ENCODE data around the gene GRIK3. TPM values are rescaled to one million over a fixed set of nuclear protein-coding genes. Genes with fewer than 3 reads are reported as not detected.

GRIK3 gene
- total and polyA plus RNA-seq, 4 donors, result 0.03 to 0.08 (median 0.05) TPM; not detected in 1

DNA sequence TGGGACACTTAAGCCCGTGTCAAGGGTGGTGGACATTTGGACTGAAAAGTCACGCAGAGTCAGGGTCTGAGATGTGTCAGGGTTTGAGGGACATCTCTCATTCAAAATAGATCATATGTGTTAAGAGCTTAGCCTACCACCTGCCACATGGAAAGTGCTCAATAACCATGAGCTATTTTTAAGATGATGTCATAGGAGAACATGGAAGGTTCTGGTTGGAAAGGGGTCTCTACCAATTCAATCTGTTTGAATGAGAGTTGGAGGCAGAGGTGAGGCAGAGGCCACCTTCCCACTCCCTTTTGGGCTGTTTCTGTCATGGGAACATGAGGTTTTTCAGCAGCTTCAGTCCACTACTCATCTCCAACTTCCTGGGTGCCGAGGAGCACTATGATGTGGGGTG lies 239.9 kb downstream of the GRIK3 start:
- no peaks in the 10 kb centered on the region for H3K9me3 ChIP-seq (ENCODE audit: control insufficient read depth in 4 of 4, low read length in 3 of 4)
- no peak overlapping the region for H3K27ac ChIP-seq (ENCODE audit: low read depth in 1 of 2, low read length in 2 of 2)
- peaks cover 0 to 7% (median 0%) of the 10 kb centered on the region in 4 donors for H3K27me3 ChIP-seq (ENCODE audit: control insufficient read depth in 4 of 4, insufficient read depth in 4 of 4, low read length in 3 of 4)
- no peak for DNase-seq (ENCODE audit: low spot score)
- H3K4me1 ChIP-seq (ENCODE audit: control insufficient read depth in 4 of 4, insufficient read depth in 4 of 4, low read length in 3 of 4), result no peaks in the 10 kb centered on the region
- H3K36me3 ChIP-seq (ENCODE audit: control insufficient read depth in 4 of 4, insufficient read depth in 3 of 4, low read depth in 1 of 4, low read length in 3 of 4), result no peaks in the 10 kb centered on the region
- H3K9ac ChIP-seq (ENCODE audit: low read depth in 1 of 2, low read length in 2 of 2), result no peak overlapping the region
- no peak overlapping the region for H3K4me3 ChIP-seq (ENCODE audit: low read depth in 1 of 3, low read length in 3 of 3)
- 82% methylated on average over 3 of the region's 3 CpGs for WGBS
- TF ChIP-seq JUND (IDR thresholded peaks at IDR 0.05), result no peak
- no peak for TF ChIP-seq RXRA (IDR thresholded peaks at IDR 0.05)
- TF ChIP-seq, protein P1, sequence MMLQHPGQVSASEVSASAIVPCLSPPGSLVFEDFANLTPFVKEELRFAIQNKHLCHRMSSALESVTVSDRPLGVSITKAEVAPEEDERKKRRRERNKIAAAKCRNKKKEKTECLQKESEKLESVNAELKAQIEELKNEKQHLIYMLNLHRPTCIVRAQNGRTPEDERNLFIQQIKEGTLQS (IDR thresholded peaks at IDR 0.05), result no peak
- TF ChIP-seq, protein P2, sequence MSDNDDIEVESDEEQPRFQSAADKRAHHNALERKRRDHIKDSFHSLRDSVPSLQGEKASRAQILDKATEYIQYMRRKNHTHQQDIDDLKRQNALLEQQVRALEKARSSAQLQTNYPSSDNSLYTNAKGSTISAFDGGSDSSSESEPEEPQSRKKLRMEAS (IDR thresholded peaks at IDR 0.05), result no peak
- TF ChIP-seq, protein P3, sequence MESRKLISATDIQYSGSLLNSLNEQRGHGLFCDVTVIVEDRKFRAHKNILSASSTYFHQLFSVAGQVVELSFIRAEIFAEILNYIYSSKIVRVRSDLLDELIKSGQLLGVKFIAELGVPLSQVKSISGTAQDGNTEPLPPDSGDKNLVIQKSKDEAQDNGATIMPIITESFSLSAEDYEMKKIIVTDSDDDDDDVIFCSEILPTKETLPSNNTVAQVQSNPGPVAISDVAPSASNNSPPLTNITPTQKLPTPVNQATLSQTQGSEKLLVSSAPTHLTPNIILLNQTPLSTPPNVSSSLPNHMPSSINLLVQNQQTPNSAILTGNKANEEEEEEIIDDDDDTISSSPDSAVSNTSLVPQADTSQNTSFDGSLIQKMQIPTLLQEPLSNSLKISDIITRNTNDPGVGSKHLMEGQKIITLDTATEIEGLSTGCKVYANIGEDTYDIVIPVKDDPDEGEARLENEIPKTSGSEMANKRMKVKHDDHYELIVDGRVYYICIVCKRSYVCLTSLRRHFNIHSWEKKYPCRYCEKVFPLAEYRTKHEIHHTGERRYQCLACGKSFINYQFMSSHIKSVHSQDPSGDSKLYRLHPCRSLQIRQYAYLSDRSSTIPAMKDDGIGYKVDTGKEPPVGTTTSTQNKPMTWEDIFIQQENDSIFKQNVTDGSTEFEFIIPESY (IDR thresholded peaks at IDR 0.05), result no peak
- TF ChIP-seq, protein P4, sequence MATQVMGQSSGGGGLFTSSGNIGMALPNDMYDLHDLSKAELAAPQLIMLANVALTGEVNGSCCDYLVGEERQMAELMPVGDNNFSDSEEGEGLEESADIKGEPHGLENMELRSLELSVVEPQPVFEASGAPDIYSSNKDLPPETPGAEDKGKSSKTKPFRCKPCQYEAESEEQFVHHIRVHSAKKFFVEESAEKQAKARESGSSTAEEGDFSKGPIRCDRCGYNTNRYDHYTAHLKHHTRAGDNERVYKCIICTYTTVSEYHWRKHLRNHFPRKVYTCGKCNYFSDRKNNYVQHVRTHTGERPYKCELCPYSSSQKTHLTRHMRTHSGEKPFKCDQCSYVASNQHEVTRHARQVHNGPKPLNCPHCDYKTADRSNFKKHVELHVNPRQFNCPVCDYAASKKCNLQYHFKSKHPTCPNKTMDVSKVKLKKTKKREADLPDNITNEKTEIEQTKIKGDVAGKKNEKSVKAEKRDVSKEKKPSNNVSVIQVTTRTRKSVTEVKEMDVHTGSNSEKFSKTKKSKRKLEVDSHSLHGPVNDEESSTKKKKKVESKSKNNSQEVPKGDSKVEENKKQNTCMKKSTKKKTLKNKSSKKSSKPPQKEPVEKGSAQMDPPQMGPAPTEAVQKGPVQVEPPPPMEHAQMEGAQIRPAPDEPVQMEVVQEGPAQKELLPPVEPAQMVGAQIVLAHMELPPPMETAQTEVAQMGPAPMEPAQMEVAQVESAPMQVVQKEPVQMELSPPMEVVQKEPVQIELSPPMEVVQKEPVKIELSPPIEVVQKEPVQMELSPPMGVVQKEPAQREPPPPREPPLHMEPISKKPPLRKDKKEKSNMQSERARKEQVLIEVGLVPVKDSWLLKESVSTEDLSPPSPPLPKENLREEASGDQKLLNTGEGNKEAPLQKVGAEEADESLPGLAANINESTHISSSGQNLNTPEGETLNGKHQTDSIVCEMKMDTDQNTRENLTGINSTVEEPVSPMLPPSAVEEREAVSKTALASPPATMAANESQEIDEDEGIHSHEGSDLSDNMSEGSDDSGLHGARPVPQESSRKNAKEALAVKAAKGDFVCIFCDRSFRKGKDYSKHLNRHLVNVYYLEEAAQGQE (IDR thresholded peaks at IDR 0.05), result no peak
- no peak for TF ChIP-seq FOXA1 (IDR thresholded peaks at IDR 0.05)
- TF ChIP-seq HNF4A (conservative IDR thresholded peaks at IDR 0.05), result no peak
- no peak for TF ChIP-seq RAD21 (IDR thresholded peaks at IDR 0.05)
- no peak for TF ChIP-seq GABPA (IDR thresholded peaks at IDR 0.05 in 1 of 2, conservative IDR thresholded peaks at IDR 0.05 in 1 of 2)
- TF ChIP-seq NR2F2 (IDR thresholded peaks at IDR 0.05), result no peak
- TF ChIP-seq, protein P5, sequence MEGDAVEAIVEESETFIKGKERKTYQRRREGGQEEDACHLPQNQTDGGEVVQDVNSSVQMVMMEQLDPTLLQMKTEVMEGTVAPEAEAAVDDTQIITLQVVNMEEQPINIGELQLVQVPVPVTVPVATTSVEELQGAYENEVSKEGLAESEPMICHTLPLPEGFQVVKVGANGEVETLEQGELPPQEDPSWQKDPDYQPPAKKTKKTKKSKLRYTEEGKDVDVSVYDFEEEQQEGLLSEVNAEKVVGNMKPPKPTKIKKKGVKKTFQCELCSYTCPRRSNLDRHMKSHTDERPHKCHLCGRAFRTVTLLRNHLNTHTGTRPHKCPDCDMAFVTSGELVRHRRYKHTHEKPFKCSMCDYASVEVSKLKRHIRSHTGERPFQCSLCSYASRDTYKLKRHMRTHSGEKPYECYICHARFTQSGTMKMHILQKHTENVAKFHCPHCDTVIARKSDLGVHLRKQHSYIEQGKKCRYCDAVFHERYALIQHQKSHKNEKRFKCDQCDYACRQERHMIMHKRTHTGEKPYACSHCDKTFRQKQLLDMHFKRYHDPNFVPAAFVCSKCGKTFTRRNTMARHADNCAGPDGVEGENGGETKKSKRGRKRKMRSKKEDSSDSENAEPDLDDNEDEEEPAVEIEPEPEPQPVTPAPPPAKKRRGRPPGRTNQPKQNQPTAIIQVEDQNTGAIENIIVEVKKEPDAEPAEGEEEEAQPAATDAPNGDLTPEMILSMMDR (IDR thresholded peaks at IDR 0.05; ENCODE audit: low read depth, low read length, missing input control), result no peak
- TF ChIP-seq YY1 (IDR thresholded peaks at IDR 0.05), result no peak
- no peak for TF ChIP-seq FOXA2 (IDR thresholded peaks at IDR 0.05)

DNA sequence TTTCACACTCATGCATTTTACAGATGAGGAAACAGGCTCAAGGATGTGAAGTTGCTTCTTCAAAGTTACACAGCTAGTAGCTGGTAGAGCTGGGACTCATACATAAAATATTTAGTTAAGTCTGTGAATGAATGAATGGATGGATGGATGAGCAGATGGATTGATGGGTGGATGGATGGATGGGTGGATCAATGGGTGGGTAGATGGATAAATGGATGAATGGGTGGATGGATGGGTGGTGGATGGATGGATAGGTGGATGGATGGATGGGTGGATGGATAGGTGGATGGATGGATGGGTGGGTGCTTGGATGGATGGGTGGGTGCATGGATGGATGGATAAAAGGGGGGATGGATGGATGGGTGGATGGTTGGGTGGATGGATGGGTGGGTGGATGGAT lies 240.9 kb downstream of the GRIK3 start:
- Histone ChIP-seq H3K4me3 (ENCODE audit: low read depth in 1 of 3, low read length in 3 of 3) (no peak overlapping the region), H3K27me3 (ENCODE audit: control insufficient read depth in 4 of 4, insufficient read depth in 4 of 4, low read length in 3 of 4) (peaks cover 0 to 4% (median 0%) of the 10 kb centered on the region in 4 donors), H3K27ac (ENCODE audit: low read depth in 1 of 2, low read length in 2 of 2) (no peak overlapping the region), H3K9me3 (ENCODE audit: control insufficient read depth in 4 of 4, low read length in 3 of 4) (no peaks in the 10 kb centered on the region), H3K9ac (ENCODE audit: low read depth in 1 of 2, low read length in 2 of 2) (no peak overlapping the region), H3K4me1 (ENCODE audit: control insufficient read depth in 4 of 4, insufficient read depth in 4 of 4, low read length in 3 of 4) (no peaks in the 10 kb centered on the region), H3K36me3 (ENCODE audit: control insufficient read depth in 4 of 4, insufficient read depth in 3 of 4, low read depth in 1 of 4, low read length in 3 of 4) (no peaks in the 10 kb centered on the region)
- DNase-seq (ENCODE audit: low spot score), result no peak
- TF ChIP-seq, protein P2 (IDR thresholded peaks at IDR 0.05), result no peak
- no peak for TF ChIP-seq RAD21 (IDR thresholded peaks at IDR 0.05)
- TF ChIP-seq FOXA1 (IDR thresholded peaks at IDR 0.05), result no peak
- TF ChIP-seq, protein P4 (IDR thresholded peaks at IDR 0.05), result no peak
- TF ChIP-seq HNF4G (IDR thresholded peaks at IDR 0.05), result no peak
- TF ChIP-seq FOXA2 (IDR thresholded peaks at IDR 0.05), result no peak
- TF ChIP-seq, protein P1 (IDR thresholded peaks at IDR 0.05), result no peak
- no peak for TF ChIP-seq EGR1 (IDR thresholded peaks at IDR 0.05; ENCODE audit: low read depth in 2 of 2)
- no peak for TF ChIP-seq YY1 (IDR thresholded peaks at IDR 0.05)
- no peak for TF ChIP-seq TAF1 (conservative IDR thresholded peaks at IDR 0.05)
- TF ChIP-seq GABPA (IDR thresholded peaks at IDR 0.05 in 1 of 2, conservative IDR thresholded peaks at IDR 0.05 in 1 of 2), result no peak
- TF ChIP-seq, protein P5 (IDR thresholded peaks at IDR 0.05; ENCODE audit: low read depth, low read length, missing input control), result no peak

Measured in liver (tissue), 9 donors.